Measurements from ENCODE around the gene TEX22. TPM values are rescaled to one million over a fixed set of nuclear protein-coding genes. Genes with fewer than 3 reads are reported as not detected.

The TEX22 gene
- total RNA-seq, 4 donors from 2014 or later = 0.22 to 0.81 (median 0.33) TPM; not detected in 1

DNA sequence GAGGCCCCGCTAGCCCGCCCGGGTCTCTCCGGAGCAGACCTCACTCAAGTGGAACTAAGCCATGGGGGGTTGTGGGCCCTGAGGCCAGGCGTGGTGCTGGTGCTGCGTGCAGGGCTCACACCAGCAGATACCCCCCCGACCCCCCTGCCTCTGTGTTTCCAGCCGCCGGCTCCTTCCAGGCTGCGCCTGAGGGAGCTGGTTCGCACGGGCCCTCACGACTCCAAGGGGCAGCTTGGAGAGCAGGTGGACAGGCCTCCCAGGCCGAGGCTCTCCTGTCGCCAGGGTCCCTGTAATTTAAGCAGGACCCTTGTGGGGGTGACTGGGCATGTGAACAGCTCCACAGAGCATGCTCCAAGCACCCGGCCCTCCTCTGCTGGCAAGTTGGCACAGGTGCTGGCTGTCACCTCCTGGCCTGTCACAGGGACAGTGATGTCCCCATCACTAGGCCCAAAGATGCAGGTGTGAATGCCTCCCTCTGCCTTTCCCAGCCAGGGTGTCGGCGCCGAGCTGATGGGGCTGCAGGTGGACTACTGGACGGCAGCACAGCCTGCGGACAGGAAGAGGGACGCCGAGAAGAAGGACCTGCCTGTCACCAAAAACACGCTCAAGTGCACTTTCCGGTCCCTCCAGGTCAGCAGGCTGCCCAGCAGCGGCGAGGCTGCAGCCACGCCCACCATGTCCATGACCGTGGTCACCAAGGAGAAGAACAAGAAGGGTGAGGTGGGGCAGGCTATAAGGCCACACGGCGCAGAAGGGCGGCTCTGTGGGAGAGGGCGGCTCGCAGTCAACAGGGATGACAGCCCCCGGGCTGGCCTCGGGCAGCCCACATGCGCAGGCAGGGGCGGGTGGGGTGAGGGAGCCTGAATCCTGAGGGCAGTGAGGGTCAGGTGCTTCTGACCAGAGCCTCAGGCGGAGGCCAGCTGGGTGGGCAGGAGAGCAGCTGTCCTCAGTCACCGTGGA, 5.9 kb upstream of the TEX22 start:
- peaks cover 0 to 2% of the 10 kb centered on the region in 2 donors for H3K4me1 ChIP-seq
- intact Hi-C loops (cut with DNase I) = no loop called here
- no peak for TF ChIP-seq CTCF (IDR thresholded peaks at IDR 0.05)
- no peak for DNase-seq
- no peaks in the 10 kb centered on the region for H3K9me3 ChIP-seq
- no peaks in the 10 kb centered on the region for H3K27me3 ChIP-seq
- no peak overlapping the region for H3K4me3 ChIP-seq (replicated peaks in 1 of 3)
- no peaks in the 10 kb centered on the region for H3K36me3 ChIP-seq
- 89 to 93% methylated on average over 26 to 34 of the region's 40 CpGs for WGBS, 2 donors
- no peak overlapping the region for H3K27ac ChIP-seq

DNA sequence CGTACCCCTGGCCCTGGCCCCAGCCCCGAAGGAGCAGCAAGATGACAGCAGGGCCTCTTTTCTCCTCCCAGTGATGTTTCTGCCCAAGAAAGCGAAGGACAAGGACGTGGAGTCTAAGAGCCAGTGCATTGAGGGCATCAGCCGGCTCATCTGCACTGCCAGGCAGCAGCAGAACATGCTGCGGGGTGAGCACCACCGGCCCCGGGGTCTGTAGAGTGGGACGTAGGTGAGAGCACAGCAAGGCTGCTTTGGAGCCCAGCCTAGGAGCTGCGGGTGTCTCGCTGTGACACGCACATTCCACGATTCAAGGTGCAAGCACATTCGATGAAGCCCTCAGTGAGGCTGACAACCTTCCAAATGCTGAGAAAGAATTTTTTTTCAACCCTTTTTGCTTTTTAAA, 5.2 kb upstream of the TEX22 start:
- WGBS, 2 donors = 95 to 96% methylated on average over 12 to 14 of the region's 14 CpGs
- Histone ChIP-seq H3K4me1 (peaks cover 4 to 8% of the 10 kb centered on the region in 2 donors), H3K4me3 (replicated peaks in 1 of 3) (no peak overlapping the region), H3K36me3 (no peaks in the 10 kb centered on the region), H3K9me3 (no peaks in the 10 kb centered on the region), H3K27me3 (no peaks in the 10 kb centered on the region), H3K27ac (no peak overlapping the region)
- no peak for TF ChIP-seq CTCF (IDR thresholded peaks at IDR 0.05)
- TF ChIP-seq POLR2A (IDR thresholded peaks at IDR 0.05) = no peak
- DNase-seq = no peak
- intact Hi-C loops (cut with DNase I) = no loop called here

GRCh38 chr14:105394714-105395537, 3.4 kb upstream of the TEX22 start:
- H3K36me3 ChIP-seq = no peaks in the 10 kb centered on the region
- H3K27me3 ChIP-seq = no peaks in the 10 kb centered on the region
- 77 to 92% methylated on average over 21 to 24 of the region's 25 CpGs for WGBS, 2 donors

GRCh38 chr14:105395538-105395854, 2.8 kb upstream of the TEX22 start:
- H3K9me3 ChIP-seq = no peaks in the 10 kb centered on the region
- no peak overlapping the region for H3K4me3 ChIP-seq (replicated peaks in 1 of 3)
- no peaks in the 10 kb centered on the region for H3K36me3 ChIP-seq
- peaks cover 12 to 20% of the 10 kb centered on the region in 2 donors for H3K4me1 ChIP-seq
- no peak for TF ChIP-seq POLR2A (IDR thresholded peaks at IDR 0.05)
- TF ChIP-seq CTCF (IDR thresholded peaks at IDR 0.05) = no peak
- intact Hi-C loops (cut with DNase I) = no loop called here
- no peak for DNase-seq
- no peak overlapping the region for H3K27ac ChIP-seq
- WGBS, 2 donors = 100% methylated on average over 3 of the region's 8 CpGs; no CpG with 5 or more reads in 1 of the 2 donors
- H3K27me3 ChIP-seq = no peaks in the 10 kb centered on the region

More at GRCh38 chr14:105394714-105395537, 3.4 kb upstream of the TEX22 start:
- DNase-seq = no peak
- no peak for TF ChIP-seq POLR2A (IDR thresholded peaks at IDR 0.05)
- TF ChIP-seq CTCF (IDR thresholded peaks at IDR 0.05) = no peak
- intact Hi-C loops (cut with DNase I) = no loop called here
- Histone ChIP-seq H3K4me1 (peaks cover 12 to 19% of the 10 kb centered on the region in 2 donors), H3K4me3 (replicated peaks in 1 of 3) (no peak overlapping the region), H3K27ac (no peak overlapping the region), H3K9me3 (no peaks in the 10 kb centered on the region)
